ENCODE measurements around the gene LMO1. TPM values are rescaled to one million over a fixed set of nuclear protein-coding genes. Genes with fewer than 3 reads are reported as not detected.
A peak's percentile ranks its signal among the peaks of the same experiment; 100 is the strongest.

Gene LMO1
- total RNA-seq, 1 donor from 2014 or later, result not detected

GRCh38 chr11:8263109-8263768 is 439 bp downstream of the LMO1 start:
- no peak for DNase-seq (ENCODE audit: low spot score)

DNA sequence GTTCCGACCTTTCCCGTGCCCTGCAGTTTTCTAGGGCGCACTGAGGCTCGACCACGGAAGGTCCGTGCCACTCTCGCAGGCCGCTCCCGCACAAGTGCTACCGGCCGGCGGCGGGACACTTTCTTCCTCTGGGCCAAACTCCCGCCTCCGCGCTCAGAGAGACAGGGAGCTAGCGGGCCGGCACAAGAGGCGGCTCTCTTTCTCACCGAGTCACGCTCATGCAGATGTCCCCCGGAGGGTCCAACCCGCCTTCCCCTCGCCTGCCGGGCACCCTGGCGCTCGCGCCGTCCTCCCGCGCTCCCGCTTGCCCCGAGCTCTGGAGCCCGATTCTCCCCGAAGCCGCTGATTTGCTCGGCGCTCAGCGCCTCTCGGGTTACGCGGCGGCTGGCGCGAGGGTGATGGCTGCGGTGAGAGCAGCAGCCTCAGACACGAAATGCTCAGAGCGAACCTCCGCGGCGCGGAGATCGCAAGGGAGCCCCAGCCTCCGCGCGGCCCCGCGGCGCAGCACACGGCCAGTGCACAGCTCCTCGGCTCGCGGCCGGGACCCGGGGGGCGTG is 1.0 kb downstream of the LMO1 start:
- DNase-seq (ENCODE audit: low spot score), result peak; percentile 17

DNA sequence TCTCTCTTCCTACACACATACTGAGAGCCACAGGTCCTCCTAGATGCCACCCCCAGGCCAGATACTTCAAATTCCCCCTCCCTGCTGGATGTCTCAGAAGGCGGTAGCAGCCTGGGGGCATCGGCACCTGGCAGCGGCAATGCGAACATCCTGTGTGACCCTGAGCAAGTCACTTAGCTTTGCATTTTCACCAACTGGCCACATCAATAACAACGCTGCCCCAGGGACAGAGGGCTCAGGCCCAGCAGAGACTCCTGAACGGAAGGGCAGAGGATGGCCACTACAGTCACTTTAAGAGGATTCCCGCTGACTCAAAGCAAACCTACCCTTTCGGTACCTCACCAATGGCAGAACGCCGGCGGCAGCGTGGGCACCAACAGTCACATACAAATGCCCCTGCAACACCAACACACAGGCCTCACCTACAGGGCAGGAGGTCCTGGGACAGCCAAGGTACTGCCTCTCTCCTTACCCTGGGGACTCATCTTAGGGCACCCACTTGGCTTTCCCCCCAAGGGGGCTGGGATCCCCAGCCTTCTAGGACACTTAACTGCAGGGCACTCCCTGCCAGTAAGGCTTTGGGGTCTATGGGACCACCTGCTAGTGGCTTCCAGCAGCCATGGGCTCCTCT is 1.6 kb downstream of the LMO1 start:
- no peak for DNase-seq (ENCODE audit: low spot score)

GRCh38 chr11:8261291-8261690 is 2.4 kb downstream of the LMO1 start:
- no peak for DNase-seq (ENCODE audit: low spot score)

GRCh38 chr11:8260202-8260966 is 3.3 kb downstream of the LMO1 start:
- no peak for DNase-seq (ENCODE audit: low spot score)

GRCh38 chr11:8259306-8259959 is 4.2 kb downstream of the LMO1 start:
- no peak for DNase-seq (ENCODE audit: low spot score)

DNA sequence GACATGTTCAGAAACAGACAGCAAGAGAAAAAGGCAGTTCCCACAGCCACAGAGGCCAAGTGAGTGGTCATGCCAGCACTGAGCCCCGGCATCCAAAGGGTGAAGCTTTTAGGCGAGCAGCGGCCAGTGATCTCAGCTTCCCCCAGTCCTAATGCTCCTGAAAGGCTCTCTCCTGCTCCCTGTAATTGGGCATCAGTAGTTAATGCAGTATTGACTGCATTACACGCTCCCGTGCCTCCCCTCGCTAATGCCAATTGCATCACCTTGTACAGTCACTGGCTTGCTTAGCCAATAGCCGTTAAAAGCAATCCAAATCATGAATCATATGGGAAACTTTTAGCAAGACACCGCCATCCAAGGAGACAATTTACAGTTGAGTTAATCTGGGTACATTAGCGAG is 4.9 kb downstream of the LMO1 start:
- no peak for DNase-seq (ENCODE audit: low spot score)

DNA sequence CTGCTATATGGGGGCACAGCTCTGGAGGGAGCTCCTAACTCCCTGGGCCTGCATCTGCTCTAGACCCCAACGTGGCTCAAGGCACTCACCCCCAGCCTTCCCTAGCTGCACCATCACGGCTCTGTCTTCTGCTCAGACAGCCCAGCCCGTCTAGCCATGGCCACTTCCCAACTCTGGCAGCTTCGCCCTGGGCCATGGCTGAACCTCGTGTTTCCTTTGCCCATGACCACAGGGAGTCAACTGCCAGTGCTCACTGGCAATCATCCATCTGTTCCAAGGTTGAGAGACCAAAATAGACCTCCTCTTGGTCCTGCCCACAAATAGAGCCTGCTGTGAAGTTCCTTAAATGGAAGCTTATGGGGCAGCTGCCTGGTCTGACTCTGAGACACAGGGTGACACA is 5.4 kb downstream of the LMO1 start:
- DNase-seq (ENCODE audit: low spot score), result no peak

GRCh38 chr11:8257003-8257664 is 6.5 kb downstream of the LMO1 start:
- DNase-seq (ENCODE audit: low spot score), result no peak

DNA sequence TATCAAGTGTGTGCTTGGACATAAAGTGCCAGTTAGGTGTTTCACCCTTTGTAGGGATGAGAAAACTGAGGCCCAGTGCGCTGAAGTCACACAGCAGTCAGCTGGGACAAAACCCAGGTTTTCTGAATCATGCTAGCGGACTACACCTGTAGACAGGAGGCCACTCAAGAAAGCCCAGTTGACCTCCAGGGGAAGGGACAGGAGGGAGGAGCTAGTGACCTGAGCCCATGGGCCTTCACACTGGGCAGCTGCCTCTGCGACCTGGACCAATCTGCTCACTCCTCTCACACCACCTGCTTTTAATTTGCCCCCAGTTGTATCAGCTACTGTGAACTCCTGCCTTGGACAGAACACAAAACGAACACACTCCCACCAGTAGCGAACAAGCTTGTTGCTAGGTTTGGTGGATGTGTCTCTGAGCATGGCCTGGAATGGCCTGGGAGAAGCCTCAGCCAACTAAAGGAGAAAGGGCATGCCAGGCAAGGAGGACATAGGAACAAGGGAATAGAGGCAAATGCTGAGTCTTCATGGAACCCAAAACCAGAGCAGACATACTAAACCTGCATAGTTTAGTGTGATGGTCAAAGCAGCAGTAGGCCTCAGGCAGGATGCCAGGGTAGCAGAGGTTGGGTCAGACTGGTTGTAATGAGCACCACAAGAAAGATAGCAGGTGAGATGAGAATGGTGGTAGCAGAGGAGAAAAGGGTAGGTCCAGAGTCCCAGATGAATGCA is 7.2 kb downstream of the LMO1 start:
- DNase-seq (ENCODE audit: low spot score), result no peak

GRCh38 chr11:8253566-8253965 is 10.1 kb downstream of the LMO1 start:
- no peak for DNase-seq (ENCODE audit: low spot score)

- no peak for DNase-seq (ENCODE audit: low spot score)
These were observed 10.7 kb downstream of the LMO1 start for GRCh38 chr11:8252946-8253345.

GRCh38 chr11:8252388-8252787 is 11.3 kb downstream of the LMO1 start:
- DNase-seq (ENCODE audit: low spot score), result no peak

DNA sequence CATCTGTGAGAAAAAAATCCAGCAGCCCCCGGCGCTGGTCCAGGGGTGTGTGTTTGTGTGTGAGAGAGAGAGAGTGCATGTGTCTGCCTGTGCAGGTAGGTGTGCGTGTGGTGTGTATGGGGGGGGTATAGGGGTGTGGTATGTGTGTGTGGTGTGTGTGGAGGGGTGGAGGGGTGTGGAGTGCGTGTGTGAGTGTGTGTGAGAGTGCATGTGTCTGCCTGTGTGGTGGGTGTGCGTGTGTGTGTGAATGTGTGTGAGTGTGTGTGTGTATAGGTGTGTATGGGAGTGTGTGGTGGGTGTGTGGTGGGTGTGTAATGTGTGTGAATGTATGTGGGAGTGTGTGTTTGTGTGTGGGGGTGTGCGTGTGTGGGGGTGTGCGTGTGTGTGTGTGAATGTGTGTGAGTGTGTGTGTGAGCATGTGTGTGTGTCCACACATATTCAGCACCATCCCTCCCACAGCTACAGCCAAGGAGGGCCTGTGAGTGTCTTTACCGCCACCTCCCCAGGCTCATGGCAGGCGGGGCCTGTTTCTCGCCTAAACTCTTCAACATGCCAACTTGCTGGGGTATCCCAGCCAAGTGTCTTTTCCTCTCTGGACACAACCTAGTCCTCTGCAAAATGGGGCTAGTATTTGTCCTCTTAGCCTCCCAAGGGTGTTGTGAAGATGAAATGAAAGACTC is 11.9 kb downstream of the LMO1 start:
- no peak for DNase-seq (ENCODE audit: low spot score)

GRCh38 chr11:8250981-8251615 is 12.6 kb downstream of the LMO1 start:
- DNase-seq (ENCODE audit: low spot score), result no peak

GRCh38 chr11:8250434-8250833 is 13.2 kb downstream of the LMO1 start:
- DNase-seq (ENCODE audit: low spot score), result no peak

DNA sequence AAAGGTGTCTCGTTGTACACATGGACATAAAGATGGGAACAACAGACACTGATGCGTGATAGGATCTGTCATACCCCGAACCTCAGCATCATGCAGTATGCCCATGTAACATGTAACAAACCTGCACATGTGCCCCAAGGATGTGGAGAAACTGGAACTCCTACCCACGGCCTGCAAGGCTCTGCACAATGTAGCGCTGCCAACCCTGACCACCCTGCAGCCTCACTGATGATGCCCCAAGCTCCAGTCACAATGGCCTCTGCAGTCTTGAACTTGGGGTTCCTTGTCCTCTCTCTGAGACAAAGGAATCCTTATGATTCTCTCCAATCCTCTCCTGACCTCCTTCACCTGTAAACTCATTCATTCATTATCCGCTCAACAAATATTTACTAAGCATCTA is 14.2 kb downstream of the LMO1 start:
- no peak for DNase-seq (ENCODE audit: low spot score)

DNA sequence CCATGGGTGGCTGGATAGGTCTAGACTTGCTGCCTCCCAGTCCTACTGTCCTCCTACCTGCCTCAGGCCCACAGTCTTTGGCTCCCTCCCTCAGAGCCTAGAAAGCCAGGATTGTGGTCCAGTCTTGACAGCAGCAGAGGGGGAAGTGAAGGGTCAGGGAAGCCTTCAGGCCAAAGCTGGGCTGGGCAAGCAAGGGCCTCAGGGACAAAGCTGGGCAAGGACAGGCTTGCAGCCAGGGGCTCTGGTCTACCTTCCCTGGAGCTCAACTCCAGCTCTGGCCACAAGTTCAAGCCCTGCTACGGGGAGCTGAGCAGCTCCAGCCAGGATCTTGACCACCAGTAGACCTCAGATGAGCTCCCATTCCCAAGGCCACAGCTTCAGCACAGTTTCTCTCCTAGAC is 14.9 kb downstream of the LMO1 start:
- no peak for DNase-seq (ENCODE audit: low spot score)

DNA sequence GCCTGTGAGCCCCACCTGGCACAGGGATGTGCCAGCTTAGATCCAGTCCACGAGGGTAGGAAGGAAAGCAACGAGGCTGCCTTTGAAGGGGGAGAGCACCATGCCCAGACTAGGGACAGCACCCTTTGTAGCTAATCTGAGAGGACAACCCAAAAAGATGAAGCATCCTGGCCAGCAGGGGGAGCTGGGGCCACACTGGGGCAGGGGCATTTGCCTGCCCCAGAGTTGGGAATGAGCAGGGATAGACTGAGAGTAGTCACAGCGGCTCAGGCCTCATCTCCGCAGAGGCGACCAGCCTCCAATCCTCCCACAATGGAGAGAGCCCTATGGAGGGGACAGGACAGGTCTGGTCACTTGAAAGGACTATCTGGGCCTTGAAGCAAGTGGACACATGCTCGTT is 16.4 kb downstream of the LMO1 start:
- DNase-seq (ENCODE audit: low spot score), result no peak

- no peak for DNase-seq (ENCODE audit: low spot score)
These were observed 20.2 kb downstream of the LMO1 start for GRCh38 chr11:8243458-8243857.

All from mucosa of gallbladder (tissue), 1 donor.